Cerebellar nuclear complex (tissue), 1 donor: Measurements from ENCODE around the gene DMXL1.

Experiments used
- DNase-seq, 2 experiments: peaks; one replicate each; lab custom pipeline; 2025; lab: John Stamatoyannopoulos, UW

DMXL1 gene, protein sequence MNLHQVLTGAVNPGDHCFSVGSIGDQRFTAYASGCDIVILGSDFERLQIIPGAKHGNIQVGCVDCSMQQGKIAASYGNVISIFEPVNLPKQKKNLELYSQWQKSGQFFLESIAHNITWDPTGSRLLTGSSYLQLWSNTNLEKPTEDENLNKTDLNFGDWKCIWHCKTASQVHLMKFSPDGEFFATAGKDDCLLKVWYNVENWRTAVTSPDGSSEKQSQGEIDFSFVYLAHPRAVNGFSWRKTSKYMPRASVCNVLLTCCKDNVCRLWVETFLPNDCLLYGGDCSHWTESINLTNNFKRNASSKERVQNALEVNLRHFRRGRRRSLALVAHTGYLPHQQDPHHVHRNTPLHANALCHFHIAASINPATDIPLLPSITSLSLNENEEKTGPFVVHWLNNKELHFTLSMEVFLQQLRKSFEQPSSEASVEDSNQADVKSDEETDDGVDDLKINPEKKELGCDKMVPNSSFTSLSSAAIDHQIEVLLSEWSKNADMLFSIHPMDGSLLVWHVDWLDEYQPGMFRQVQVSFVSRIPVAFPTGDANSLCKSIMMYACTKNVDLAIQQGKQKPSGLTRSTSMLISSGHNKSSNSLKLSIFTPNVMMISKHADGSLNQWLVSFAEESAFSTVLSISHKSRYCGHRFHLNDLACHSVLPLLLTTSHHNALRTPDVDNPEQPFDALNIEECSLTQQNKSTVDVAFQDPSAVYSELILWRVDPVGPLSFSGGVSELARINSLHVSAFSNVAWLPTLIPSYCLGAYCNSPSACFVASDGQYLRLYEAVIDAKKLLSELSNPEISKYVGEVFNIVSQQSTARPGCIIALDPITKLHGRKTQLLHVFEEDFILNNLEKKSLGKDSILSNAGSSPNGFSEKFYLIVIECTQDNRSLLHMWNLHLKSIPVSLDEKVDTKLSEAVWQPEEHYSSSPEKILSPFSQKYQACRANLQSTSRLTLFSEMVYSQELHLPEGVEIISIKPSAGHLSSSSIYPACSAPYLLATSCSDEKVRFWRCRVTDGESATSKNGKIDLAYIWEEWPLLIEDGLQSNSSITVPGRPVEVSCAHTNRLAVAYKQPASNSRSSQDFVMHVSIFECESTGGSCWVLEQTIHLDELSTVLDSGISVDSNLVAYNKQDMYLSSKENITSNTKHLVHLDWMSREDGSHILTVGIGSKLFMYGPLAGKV (N-terminal part only)

DNA sequence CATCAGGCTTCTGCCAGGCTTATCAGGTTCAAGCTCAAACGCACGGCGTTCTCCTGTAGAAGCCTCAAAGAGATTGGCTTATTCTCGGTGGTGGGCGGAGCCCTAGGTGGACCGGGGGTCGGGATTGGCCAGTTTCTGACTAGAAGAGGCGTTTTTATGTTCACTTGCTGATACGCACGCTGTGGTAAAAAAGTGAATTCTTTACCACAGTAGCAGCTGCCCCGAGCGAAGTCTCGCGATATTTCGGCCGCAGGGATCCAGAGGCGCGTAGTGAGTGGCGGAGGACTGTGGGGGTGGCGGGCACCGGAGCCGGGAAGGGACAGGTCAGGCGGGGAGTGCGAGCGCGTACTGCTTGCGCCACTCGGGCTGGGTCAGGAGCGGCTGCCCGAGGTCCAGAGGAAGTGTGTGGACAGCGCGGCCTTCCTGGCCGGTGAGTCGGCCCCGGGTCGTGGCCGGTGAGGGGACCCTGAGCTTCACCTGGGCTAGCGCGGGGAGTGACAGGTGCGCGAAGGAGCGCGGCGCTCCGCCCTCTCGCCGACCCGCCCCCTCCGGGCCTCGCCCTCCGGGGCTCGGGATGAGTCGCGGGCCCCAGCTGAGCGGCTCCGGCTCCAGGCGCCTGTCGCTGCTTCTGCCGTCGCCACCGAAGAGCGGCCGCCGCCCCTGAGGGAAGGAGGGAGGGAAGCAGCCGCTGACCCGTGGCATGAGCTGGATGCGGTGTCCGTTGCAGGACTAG, at the start of gene DMXL1:
Gene DMXL1, plus strand, starts transcription at position 260 of the 733 bp plus-strand sequence. CDS start 483 bp downstream, outside the sequence.
- DNase-seq: peak; percentile 83 to 98

DNA sequence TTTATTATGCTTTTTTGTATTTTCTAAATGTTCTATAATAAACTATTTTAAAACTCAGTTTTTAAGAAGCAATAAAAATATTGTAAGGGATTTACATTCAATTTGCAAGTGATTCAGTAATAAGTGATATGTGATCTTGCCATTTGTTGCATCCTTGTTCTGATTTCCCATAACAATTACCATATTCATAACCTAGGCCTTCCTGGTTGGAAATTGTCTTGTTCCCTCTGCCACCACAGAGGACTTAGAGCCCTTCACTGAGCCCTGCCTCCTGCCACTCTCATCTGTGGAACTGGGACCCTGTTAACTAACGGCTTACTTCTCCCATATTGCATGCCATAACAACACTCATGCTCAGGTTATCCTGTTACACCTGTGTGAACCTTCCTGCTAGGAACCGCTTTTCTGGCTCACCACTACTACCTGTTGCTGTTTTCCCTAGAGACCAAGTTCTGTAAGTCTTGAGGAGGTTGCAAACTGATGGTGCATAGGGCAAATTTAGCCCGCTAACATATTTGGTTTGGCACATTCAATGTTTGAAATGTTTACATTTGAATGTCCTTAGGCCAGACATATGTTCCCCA, 49.6 kb upstream of the DMXL1 start:
- no peak for DNase-seq

DNA sequence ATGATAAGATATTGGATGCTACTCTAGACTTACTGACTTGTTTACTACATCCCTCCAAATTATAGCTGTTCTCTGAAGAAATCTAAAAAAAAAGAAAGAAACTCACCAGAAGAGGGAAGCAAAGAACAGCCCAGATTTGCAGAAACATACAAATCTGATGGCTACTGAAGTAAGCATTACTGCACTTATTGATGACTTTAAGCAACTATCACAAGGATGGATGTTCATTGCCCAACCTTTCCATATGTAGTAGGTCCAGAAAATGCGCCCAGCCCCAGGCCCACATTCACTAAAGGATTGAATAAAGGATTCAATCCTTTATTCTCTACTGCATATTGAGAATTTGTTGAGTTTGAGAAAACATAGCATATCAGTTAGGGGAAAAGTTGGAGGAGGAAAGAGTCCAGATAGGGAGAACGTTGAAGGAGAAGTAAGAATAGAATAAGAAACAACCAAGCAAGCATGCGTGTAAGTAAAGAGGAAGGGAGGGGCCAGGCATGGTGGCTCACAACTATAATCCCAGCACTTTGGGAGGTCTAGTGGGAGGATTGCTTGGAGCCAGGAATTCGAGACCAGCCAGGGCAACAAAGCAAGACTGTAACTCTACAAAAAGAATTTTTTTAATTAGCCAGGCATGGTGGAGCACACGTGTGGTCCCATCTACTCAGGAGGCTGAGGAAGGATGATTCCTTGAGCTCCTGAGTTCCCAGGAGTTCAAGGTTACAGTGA, 48.7 kb upstream of the DMXL1 start:
- DNase-seq: no peak

DNA sequence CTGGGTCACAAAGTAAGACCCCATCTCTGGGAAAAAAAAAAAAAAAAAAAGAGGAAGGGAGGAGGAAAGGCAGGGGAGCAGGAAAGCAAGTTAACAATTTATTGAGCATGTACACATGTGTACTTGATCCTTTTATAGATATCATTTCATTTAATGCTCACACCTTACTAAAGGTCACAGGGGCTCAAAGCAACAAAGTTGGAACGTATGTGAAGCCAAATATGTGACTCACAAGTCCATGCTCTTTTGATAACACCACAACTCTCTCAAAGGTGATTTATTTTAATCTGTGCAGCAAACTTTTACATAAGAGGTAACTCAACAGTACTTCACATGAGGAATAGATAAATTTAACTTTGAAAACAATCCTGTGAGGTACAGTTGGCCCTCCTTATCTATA, 48.1 kb upstream of the DMXL1 start:
- no peak for DNase-seq

DNA sequence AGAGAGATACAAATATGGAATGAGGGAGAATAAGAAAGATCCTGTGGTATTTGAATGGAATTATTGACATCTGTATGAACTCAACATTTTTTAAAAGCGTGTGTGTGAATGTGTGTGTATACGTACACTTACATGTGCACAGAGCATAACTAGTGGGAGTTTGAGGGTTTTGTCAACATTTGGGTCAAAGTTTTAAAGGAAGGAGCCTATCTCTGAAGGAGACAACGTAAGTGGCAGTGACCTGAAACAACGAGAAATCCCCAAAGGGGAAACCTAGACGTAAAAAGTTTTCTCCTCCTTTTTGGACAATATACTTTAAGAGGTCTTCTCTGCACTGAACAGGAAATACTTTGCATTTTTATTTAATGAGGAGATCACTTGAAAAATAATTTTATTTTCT, 42.3 kb upstream of the DMXL1 start:
- no peak for DNase-seq

DNA sequence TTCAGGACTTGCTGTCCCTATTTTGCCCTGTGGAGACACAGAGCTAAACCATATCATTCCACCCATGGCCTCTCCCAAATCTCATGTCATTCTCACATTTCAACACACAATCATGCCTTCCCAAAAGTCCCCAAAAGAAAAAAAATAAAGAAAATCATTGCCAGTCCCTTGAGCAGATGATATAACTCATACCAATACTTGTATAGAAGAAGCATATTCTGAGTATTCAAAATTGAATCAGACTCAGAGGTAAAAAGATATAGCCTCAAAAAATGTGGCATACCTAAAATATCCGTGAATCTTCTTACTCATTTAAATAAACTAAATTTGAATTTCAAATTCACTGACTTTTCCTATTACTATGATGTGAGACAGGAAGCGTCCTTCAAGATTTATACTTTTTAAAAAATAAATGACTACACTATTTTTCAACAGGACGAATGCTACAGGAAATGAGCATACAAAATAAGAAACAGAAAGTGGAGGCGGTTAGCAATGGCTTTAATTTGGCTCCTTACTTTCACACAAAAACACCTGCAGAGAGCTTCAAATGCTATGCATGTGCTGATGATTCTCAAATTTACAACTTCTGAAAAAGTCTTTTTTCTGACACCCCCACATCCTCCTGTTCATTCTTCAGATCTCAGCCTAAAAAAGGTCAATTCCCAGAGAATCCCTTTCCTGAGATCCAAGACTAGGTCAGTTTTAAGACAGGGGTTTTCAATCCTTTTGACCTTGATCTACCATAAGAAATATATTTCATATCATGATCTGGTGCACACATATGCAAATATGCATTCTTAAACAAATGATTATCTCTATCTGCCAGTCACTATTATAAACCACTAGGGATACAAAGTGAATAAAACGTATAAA, 39.6 kb upstream of the DMXL1 start:
- DNase-seq: no peak

DNA sequence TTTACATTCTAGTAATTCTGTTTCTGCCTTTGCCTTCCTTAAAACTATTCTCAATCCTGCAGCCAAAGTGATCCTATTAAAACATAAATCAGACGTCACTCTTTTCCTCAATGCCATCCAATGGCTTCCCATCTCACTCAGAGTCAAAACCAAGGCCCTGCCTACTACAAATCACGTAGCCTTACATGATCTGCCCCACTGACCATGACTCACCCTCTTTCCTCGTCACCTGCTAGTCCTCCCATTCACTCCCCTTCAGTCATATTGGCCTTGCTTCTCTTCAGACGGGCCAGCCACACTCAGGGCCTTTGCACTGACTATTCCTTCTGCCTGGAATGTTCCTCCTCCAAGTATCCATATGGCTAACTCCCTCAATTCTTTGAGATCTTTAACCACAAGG, 39.0 kb upstream of the DMXL1 start:
- no peak for DNase-seq

DNA sequence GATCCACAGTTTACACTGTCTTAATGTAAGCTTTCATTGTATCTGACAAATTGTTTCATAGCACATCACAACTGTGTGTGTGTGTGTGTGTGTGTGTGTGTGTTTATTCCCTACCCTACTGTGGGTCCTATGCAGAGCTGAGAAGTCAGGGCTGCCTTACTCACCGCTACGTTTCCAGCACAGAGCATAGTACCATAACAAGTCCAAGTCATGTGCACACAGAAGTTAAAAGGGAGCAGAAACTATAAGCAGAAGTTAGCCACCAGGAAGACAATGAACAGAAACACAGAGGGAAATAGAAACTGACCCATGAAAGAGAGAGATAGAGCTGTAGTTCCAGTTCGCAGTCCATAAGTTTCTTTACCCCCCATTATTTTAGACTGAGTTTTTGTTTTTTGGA, 38.2 kb upstream of the DMXL1 start:
- DNase-seq: no peak

DNA sequence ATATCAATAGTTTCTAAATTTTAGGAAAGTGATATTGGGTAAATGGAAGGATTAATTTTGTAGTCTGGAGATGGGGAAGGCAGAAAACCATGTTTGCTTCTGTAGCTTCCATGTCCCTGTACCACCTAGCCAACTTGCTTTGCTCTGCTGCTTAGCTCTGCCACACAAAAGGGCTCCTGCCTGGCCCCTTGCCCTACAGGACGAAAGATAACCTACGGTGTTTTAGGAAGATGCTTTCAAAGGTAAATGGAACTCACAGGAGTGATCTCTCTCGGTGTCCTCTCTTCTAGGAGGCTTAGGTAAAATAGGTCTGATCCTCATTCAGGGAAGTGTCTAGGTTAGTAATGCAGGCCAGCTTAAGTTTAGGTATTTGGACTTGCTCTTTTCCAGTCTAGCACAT, 37.8 kb upstream of the DMXL1 start:
- DNase-seq: no peak

DNA sequence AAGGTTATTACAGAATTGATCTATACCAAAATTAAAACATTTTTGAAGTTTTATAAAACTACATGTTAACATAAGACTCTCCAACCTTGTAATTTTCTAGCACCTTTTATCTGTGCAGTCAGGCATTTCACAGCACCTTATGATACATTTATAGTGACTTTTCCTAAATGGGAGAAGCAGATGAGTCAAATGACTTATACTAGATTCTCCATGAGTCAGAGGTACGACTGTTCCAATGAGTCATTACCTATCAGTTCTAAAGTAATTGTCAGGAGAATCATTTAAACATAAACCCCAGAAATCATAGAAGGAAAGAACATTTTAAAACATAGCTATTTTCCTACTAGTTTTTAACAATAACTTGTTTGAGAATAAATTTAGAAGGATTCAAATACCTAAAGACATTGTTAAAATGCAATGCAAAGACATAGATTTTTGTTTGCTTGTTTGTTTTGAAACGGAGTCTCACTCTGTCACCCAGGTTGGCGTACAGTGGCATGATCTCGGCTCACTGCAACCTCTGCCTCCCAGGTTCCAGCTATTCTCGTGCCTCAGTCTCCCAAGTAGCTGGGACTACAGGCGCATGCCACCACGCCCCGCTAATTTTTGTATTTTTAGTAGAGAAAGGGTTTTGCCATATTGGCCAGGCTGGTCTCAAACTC, 34.7 kb upstream of the DMXL1 start:
- no peak for DNase-seq

DNA sequence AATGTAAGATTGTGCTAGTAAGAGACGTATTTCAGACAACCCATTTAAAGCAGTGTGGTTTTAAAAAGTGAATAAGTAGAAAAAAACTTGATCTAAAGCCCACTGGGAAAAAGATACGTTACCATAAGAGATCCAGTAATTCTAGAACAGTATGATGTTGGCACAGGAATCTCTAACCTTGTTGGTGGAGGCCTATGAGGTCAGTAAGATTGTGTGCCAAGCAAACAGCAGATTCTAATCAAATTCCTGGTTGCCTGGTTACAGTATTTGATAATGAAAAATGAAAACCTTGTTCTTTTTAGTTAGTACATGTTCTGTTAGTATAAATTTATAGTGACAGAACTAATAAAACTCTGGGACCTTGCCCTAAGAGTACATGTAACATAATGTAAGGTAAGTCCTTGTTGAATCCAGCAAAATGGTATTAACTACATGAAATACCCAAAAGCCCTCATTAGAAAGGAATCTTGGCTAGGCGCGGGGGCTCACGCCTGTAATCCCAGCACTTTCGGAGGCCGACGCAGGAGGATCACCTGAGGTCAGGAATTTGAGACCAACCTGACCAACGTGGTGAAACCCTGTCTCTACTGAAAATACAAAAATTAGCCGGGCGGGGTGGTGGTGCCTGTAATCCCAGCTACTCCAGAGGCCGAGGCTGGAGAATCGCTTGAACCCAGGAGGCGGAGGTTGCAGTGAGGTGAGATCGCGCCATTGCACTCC, 33.2 kb upstream of the DMXL1 start:
- no peak for DNase-seq

DNA sequence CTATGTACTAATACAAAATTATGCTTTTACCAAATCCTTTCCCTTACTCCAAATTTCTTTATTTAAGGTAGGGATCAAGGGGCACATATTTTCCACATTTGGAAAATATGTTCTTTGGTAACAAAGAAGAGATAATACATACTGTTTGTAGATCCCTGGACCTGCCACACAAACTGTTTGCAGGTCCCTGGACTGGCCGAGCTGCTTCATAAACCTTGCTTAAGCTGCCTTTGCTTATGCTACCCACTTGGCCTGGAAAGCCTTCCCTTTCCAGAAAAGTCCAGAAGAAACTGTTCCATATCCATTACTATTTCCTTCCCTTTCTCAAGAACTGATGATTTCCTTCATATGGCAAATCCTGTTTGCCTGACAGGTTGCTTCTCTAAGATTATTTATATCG, 22.6 kb upstream of the DMXL1 start:
- no peak for DNase-seq

DNA sequence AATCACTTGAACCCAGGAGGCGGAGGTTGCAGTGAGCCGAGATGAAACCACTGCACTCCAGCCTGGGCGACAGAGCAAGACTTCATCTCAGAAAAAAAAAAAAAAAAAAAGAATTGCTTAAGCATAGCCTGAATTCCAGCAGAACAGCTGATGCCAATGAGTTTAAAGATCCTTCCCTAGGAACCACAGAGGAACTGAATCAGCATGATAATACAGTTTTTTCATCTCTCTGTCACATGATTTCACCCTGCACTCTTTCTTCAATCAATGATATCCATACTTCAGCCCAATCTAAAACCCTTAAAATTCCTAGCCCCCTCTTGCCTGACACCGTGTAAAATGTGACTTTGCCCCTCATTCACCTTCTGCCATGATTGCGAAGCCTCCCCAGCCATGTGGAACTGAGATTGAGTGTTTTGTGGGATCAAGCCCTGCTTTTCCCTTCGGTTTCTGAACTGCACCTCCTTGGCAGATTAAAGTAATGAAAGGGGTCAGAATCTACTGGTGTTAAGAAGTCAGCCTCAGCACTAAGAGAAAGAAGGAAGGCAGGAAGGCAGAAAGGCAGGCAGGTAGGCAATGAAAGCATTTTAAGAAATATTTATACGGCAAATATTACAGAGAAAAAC, 20.9 kb upstream of the DMXL1 start:
- no peak for DNase-seq

DNA sequence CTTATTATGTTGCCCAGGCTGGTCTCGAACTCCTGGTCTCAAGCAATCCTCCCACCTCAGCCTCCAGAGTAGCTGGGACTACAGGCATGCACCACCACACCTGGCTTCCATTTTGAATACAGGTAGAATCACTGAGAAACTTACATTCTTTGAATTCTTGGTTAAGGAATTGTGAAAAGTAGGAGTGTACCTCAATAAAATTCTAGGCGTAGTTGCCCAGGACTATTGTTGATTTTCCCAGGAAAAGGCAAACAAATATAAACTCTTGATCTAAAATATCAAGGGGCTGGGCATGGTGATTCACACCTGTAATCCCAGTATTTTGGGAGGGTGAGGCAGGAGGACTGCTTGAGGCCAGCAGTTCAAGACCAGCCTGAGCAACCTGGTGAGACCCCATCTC, 16.8 kb upstream of the DMXL1 start:
- DNase-seq: no peak

DNA sequence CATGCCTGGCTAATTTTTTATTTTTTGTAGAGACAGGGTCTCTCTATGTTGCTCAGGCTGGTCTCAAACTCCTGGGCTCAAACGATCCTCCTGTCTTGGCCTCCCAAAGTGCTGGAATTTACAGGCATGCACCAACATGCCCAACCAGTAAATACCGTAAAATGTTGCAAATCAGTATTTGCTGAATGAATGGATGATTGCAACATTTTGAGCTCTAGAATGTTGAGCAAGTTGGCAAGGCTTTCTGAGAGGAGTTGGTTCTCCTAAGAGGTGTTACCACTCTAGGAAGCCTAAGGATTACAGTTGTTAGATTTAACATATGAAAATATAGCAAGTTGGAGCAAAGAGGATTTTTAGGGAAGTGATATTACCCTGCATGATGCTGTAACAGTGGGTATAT, 15.6 kb upstream of the DMXL1 start:
- no peak for DNase-seq

DNA sequence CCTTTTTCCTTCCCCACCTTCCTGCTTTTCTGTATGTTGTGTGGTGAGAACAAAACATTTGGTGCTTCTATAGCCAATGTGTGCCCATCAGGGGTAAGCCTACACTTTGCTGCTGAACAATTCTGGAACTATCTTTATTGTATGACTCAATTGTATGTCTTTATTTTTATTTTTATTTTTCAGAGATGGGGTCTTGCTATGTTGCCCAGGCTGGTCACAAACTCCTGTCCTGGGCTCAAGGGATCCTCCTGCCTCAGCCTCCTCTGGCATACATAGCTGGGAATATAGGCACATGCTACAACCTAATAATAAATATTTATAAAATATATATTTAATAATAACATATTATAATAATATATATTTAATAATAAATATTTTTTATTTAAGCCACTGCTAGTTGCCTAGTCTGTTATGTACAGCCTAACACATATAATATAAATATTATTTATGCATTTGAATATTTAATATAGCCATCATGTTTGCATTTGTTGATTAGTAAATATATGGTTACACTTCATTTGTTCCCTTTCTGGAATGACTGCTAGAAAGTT, 11.8 kb upstream of the DMXL1 start:
- no peak for DNase-seq

DNA sequence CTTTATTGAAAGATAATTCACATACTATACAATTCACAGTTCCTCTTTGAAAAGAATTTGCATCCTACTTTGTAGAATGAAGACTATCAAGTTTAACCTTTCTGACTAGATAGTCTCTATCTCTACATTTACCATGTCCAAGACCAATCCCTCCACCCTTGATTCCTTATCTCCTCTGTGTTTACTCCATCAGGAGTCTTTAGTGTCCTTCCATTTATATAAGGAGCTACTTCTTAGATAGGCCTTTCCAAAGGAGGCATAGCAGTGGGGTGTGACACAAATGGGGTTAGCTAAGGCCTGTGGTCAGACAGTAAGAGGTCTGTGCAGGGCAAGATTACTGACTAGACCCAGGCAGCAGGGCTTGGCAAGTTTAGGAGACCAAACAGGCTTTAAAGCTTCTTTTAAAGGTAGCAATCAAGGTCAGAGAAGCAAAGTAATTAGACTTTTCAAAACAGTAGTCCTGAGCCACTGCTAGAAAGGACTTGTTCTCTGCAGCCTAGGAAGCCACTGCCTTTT, 11.1 kb upstream of the DMXL1 start:
- DNase-seq: no peak
